HG03354 (cell line): ENCODE data around the gene LGALS3BP.

Experiments used
- ATAC-seq: cut with Tn5 transposase; IDR thresholded peaks from one replicate; pipeline ENCODE4 v1.9.1; 2021; ENCODE audit warnings: mild to moderate bottlenecking; ENCODE audit not compliant: unreplicated experiment, poor library complexity, severe bottlenecking

The LGALS3BP gene

DNA sequence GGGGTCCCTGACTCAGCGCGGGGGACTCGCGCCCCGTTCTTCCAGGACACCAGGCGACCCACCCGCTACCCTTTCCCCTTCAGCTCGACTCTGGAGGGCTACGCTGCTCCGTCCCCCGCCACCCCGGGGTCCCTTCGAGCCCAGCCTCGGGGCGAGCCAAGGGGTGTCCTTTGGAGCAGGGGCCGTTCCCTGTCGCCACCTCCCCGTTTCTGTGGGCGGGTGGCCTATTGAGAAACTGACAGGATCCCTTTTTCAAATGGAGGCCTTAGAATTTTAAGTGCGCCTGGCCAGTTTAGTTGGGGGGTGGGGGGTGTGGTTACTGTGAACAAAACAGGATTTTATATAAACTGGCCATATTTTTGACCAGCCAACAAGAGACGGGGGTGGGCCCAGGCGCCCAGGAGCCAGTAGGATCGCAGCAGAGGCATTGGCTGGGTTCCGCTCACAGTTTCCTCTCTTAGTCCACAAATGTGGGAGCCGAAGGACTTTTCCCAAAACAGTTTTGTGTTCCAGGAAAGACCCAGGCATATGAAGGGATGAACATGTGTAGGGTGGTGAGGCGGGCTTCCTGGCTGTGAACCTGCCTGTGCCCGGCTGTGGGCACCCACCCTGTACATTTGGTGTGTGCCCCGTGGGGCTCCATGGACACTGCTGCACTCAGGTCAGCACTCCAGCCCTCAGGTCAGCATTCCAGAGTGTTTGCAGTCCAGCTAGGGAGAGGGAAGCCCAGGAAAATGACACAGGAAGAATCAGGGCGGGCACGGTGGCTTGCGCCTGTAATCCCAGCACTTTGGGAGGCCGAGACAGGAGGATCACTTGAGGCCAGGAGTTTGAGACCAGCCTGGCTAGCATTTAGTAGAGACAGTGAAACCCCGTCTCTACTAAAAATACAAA is 53.8 kb downstream of the LGALS3BP start:
- no peak for ATAC-seq

GRCh38 chr17:78925234-78925633 is 54.5 kb downstream of the LGALS3BP start, which contains the start of gene TIMP2:
Gene TIMP2, minus strand, starts transcription at chr17:78925387. Its CDS starts 299 bp downstream, at chr17:78925088.
- ATAC-seq, result no peak

DNA sequence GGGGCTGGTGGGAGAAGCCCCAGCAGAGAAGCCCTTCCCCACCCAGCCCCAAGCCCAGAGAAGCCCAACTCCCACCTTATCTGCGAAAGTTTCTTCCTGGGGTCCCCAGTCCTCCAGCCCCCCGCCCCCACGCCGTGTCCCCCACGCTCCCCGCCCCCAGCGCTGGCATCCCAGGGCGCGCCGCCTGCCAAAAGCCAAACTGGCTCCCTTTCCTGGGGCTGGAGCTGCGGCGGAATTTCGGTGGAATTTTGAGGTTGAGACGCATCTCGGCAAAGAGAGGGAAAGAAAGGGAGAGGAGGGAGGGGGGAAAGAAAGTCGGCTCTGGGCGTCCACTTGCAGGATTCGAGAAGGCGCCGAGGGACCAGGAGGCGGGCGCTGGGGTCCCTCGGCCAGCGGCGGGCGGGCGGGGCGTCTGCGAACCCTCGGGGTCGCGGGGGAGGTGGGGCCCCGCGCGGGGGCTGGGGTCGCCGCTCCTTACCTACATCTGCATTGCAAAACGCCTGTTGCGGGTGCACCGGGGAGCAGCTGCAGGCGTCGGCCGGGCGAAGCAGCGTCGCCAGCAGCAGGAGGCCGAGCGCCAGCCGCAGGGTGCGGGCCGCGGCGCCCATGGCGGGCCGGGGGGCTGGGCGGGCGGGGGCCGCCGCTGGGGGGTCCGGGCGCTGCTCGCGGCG is 55.1 kb downstream of the LGALS3BP start:
- ATAC-seq, result no peak

- ATAC-seq, result no peak
These were observed 55.9 kb downstream of the LGALS3BP start for GRCh38 chr17:78923660-78924453.

GRCh38 chr17:78922816-78923498 is 56.8 kb downstream of the LGALS3BP start:
- ATAC-seq, result no peak

DNA sequence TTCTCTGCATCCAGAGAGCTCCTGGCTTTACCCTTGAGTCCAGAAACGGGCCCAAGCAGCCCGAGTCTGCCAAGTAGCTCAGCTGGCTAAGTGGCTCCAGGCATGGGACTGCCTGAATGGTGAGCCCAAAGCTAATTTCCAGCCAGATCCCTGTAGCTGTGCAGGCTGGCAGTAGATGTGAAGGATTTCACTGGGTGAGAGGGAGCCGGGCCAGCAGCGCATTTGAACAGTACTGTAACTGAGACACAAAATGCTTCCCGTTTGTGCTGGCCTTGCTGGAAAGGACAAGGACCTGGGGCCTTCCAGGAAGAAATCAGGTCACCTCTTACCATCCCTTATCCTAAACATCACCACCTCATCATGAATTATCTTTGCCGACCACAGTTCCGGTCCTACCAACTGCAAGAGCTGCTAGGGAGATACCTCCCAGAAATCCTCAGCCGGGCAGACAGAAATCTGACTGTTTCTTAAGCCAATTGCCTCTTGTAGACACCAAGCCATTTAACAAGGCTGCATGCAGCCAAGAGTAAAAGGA is 58.2 kb downstream of the LGALS3BP start:
- ATAC-seq, result no peak
